ENCODE data around the gene SNRNP70.
"Not testable (repeated sequence)": the region's sequence is repeated elsewhere in the genome, so short reads cannot be mapped to it uniquely, and the experiment has no call there.

Gene SNRNP70

GRCh38 chr19:49064768-49065611 lies 20.3 kb upstream of the SNRNP70 start, which contains the start of gene NTF4:
Gene NTF4, minus strand, starts transcription at chr19:49064818. Its CDS starts 2,821 bp downstream, at chr19:49061997.
- DNase-seq (ENCODE audit: low spot score), result no peak

GRCh38 chr19:49065905-49066512 lies 19.2 kb upstream of the SNRNP70 start:
- no peak for DNase-seq (ENCODE audit: low spot score)

DNA sequence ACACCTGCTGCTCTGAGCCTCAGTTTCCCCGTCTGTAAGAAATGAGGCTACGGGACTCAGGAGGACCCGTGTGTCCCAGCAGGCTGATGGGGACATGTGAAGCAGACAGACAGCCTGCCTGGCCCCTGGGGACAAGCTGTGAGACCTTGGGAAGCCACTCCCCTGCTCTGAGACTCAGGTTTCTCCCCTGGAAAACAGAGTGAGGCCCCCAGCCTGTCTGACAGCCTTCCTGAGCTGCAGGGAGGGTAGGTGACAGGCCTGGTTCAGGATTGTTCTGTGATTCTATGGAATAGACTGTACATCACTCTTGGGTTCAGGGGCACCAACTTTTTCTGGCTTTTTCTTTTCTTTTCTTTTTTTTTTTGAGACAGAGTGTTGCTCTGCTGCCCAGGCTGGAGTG lies 17.7 kb upstream of the SNRNP70 start:
- no peak for DNase-seq (ENCODE audit: low spot score)

DNA sequence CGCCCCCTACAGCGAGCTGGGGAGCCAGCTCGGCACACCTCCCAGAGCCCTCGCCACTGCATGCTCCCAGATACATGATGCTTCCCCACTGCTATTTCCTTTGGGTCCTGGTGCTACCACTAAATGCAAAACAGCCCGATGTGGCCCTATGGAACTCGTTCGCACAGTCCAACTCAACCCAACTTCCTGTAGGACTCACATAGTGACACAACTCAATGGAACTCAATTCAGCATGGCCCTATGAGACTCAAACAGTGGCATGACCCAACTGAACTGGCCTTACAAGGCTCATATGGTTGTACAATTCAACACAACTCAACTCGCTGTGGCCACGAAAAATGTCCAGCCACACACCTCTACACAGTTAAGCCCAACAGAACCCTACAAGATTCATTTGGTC lies 16.2 kb upstream of the SNRNP70 start:
- DNase-seq (ENCODE audit: low spot score), result no peak

DNA sequence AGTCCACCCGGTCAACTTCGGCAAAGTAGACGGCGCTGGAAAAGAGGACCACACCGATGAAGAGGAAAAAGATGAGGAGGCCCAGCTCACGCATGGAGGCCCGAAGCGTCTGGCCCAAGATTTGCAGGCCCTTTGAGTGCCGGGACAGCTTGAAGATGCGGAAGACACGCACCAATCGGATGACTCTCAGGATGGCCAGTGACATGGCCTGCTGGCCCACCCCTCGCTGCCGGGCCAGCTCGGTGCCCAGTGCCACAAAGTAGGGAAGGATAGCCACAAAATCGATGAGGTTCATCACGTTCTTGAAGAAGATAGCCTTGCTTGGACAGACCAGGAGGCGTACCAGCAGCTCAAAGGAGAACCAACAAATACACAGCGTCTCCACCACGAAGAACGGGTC lies 14.8 kb upstream of the SNRNP70 start:
- no peak for DNase-seq (ENCODE audit: low spot score)

DNA sequence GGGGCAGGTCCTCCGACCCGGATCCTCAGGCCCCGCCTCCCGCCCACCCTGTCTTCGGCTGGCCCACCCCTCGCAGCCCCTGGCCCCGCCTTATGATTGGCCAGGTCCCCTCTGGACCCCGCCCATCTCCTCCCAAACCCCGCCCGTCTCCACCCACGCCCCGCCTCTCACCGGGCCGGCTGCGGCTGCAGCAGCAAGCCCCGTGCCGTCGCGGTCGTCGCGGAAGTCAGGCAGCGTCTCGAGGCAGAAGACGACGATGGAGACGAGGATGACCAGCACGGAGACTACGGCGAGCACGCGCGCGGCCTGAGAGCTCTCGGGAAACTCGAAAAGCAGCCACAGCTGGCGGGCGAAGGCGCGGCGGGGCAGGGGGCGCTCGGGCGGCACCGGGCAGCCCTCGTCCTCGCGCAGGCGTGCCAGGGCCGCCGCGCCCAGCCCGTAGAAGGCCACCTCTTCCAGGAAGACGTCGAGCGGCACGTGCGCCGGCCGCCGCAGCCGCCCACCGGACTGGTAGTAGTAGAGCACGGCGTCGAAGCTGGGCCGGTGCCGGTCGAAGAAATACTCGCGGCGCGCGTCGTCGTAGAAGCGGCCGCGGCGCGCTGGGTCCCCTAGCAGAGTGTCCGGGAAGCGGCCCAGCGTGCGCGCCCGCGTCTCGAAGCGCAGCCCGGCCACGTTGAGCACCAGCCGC lies 13.2 kb upstream of the SNRNP70 start:
- no peak for DNase-seq (ENCODE audit: low spot score)

DNA sequence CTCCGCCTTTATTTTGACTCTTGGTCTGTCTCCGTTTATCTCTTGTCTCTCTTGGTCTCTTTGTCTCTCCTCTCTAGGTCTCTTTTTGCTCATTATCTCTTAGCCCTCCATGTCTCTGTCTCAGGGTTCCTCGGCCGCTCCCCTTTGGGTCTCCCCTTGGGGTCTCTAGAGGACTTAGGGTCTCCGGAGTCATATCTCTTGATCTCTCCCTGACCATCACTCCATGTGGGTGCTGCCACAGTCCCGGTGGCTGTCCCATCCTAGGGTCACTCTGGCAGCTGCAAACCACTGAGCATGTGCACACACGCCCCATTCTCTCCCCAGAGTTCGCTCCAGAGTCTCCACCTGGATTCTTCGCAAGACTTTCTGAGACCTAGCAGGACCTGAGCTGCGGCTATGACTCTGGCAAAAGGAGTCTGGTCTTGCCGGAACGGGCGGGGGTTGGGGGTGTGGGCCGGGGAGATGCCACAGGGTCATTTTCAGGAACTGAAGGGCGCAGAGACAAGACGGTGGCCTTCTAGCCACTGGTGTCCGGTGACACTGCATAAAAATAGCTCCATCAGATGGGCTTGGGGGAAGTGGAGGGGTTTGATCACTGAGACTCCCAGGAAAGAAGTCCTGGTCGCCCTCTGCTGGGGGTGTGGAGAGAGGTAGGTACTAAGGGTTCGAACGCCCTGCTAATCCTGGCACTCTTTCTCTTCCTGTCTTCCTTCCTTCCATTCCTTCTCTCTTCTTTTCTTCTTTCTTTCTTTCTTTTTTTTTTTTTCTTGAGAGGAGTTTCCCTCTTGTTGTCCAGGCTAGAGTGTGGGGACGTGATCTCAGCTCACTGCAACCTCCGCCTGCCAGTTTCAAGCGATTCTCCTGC lies 11.5 kb upstream of the SNRNP70 start:
- no peak for DNase-seq (ENCODE audit: low spot score)

DNA sequence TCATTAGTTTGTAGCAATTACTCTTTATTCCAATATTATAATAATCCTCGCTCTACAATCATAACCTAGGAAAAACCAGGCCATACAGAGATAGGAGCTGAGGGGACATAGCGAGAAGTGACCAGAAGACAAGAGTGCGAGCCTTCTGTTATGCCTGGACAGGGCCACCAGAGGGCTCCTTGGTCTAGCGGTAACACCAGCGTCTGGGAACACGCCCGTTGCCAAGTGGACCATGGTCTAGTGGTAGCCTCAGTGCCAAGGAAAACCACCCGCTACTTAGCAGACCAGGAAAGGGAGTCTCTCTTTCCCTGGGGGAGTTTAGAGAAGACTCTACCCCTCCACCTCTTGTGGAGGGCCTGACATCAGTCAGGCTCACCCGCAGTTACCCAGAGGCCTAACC lies 10.4 kb upstream of the SNRNP70 start:
- not testable (repeated sequence) for DNase-seq (ENCODE audit: low spot score)

GRCh38 chr19:49080392-49080791 lies 4.9 kb upstream of the SNRNP70 start:
- no peak for DNase-seq (ENCODE audit: low spot score)

- no peak for DNase-seq (ENCODE audit: low spot score)
These were observed 4.0 kb upstream of the SNRNP70 start for GRCh38 chr19:49081273-49081672.

DNA sequence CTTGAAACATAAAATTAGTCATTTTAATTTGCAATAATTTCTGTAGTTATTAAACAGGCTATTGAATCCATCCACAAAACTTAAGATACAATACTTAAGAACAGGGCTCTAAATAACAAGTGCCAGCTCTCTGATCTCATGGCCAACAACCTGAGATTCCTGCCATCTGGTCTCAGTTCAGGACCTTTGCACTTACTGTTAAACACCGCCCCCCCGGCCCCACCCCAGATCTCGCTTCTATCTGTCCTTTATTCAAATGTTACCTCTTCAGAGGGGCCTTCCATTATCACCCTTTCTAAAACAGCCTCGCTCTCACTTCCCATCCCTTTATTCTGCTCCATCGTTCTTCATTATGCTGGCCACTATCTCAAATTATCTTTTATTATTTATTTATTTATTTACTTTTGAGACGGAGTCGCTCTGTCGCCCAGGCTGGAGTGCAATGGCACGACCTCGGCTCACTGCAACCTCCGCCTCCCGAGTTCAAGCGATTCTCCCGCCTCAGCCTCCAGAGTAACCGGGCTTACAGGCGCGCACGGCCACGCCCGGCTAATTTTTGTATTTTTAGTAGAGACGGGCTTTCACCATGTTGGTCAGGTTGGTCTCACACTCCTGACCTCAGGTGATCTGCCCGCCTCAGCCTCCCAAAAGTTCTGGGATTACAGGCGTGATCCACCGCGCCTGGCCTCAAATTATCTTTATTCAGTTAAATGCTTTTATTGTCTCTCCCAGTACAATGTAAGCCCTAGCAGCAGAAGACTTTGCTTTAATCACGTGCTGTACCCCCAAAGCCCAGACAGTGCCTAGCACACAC lies 838 bp upstream of the SNRNP70 start:
- no peak for DNase-seq (ENCODE audit: low spot score)

DNA sequence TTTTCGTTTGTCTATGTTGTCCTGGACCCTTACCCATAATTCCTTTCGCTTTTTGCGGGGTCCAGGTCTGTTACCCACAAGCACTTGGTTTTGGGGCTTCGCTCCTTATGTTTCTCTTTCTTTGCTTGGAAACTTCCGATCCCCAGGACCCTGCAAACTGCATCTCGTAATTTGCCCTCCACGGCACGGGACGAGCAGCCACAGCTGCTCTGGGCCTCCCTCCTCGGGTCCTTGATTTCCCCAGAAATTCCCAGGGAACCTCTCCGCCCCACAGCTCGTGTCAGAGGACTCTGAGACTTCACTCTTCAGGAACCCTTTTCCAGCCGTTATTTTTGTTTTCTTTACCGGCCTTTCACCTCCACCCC lies 599 bp downstream of the SNRNP70 start:
- DNase-seq (ENCODE audit: low spot score), result no peak

- no peak for DNase-seq (ENCODE audit: low spot score)
These were observed 1.0 kb downstream of the SNRNP70 start for GRCh38 chr19:49086296-49086695.

DNA sequence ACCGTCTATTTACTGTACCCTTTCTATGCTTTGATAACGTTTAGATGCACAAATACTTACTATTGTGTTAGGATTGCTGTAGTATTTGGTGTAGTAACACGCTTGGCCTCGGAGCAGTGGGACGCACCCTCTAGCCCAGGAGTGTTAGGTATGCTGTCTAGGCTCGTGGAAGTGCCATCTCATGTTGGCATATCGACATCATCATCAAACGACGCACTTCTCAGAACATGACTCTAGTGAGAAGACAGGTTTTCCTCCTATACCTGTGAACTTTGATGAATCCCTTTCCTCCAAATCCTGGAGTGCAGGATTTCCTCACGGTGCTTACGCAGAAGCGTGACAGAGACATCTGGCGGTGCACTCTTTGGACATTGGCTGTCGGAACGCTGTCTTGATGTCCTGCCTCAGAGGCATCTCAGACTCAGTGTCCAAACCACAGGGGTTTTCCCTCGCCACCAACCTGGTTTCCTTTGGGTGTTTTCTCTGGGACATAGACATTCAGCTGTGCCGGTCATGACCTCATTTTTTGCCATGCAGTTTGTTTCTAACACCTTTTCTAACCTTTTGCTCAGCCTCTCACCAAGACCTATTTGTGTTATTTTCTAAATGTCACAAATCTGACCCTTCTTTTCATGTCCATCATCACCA lies 6.3 kb downstream of the SNRNP70 start:
- no peak for DNase-seq (ENCODE audit: low spot score)

DNA sequence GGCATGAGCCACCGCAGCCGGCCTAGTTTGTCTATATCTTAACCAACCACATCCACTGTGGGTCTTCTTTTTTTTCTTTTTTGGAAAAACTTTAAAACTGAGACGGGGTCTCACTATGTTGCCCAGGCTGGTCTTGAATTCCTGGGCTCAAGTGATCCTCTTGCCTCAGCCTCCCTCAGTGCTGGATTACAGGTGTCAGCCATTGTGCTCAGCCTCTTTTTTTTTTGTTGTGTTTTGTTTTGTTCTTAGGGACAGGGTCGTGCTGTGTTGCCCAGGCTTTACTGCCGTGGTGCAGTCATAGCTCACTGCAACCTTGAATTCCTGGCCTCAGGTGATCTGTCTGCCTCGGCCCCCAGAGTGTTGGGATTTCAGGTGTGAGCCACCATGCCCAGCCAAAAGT lies 7.4 kb downstream of the SNRNP70 start:
- DNase-seq (ENCODE audit: low spot score), result no peak

DNA sequence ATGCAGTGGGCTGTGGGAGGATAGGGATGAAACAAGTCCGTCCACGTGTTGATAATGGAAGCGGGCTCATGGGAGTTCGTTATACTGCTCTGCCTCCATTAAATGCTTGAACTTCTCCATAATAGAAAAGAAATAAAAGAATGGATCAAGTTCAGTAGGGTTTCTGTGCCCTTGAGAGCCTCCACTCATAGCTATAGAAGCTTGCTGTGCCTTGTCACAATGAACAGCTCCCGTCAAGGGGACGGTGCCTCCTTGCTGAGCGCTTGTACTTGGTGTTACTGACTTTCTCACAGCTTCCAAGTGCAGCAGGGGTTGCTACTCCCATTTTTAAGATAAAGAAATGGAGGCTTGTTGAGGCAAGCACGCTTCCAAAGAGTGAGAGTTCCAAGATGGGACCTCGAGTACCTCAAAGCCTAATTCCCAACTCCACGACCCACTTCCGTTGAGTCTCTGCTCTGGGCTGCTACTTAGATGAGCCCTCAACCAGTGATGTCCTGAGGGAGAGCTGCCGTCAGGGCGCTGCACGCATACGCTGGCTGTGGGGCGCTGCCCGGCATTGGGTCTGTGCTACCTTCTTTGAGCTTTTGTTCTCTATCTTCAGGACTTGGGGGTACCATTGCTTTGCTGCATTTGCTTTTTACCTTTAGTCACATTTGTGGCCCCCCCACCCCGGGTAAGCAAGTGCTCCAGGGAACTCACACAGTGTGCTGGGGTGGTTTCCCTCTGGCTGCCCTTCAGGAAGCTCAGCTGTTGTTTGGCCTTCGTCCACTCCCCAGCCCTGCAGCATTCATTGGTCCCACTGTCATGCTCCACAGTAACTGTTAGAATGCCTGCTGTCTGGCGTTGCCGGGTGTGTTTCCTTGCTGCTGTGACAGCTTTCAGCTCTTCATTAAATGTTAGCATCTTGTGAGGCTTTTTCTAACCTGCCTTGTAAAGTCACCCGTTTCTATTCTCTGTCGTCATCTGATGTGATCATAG lies 9.5 kb downstream of the SNRNP70 start:
- DNase-seq (ENCODE audit: low spot score), result no peak

GRCh38 chr19:49097453-49098288 lies 12.4 kb downstream of the SNRNP70 start:
- peak; percentile 73 for DNase-seq (ENCODE audit: low spot score)

GRCh38 chr19:49098795-49099194 lies 13.5 kb downstream of the SNRNP70 start:
- DNase-seq (ENCODE audit: low spot score), result no peak

GRCh38 chr19:49101160-49101559 lies 15.9 kb downstream of the SNRNP70 start:
- no peak for DNase-seq (ENCODE audit: low spot score)
